AG09309 (cell line): ENCODE data around the gene FUS.
"Not testable (repeated sequence)": the region's sequence is repeated elsewhere in the genome, so short reads cannot be mapped to it uniquely, and the experiment has no call there.

Source experiments
- DNase-seq: peaks from one replicate; pipeline ENCODE4 v3.0.0-alpha.2; 2010; ENCODE audit warnings: low read depth
- H3K4me3 ChIP-seq: 2 replicates; pipeline ENCODE4 v1.5.1; 2011; ENCODE audit warnings: mild to moderate bottlenecking, low read depth, low read length, moderate library complexity; ENCODE audit not compliant: control insufficient read depth
- CTCF ChIP-seq: IDR thresholded peaks from 2 replicates; pipeline ENCODE4 v1.5.1; 2011; ENCODE audit warnings: mild to moderate bottlenecking, low read depth, low read length, inconsistent platforms; ENCODE audit not compliant: insufficient read depth, control insufficient read depth; ENCODE audit errors: missing control alignments

FUS gene

GRCh38 chr16:31192856-31193642 lies 13.1 kb downstream of the FUS start:
- H3K4me3 ChIP-seq, result no peak overlapping the region
- DNase-seq, result no peak
- TF ChIP-seq CTCF, result no peak

DNA sequence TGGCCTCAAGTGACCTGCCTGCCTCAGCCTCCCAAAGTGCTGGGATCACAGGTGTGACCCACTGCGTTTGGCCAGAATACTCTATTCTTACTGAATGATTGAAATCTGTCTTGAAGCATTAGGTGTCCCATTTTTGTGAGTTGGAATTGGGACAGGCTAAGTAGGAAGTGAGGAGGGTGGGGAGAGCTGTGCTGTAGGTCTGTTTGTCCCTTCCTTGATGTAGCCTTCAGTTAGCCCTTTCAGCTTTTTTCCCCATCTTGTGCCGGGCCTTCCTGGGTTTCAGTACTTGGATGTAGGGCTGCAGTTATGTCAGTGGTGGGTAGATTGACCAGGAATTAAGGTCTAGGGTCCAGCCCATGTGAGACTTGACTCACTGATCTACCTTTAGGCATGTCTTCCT lies 13.9 kb downstream of the FUS start:
- DNase-seq, result no peak
- no peak overlapping the region for H3K4me3 ChIP-seq
- no peak for TF ChIP-seq CTCF

- DNase-seq, result no peak
- no peak overlapping the region for H3K4me3 ChIP-seq
- no peak for TF ChIP-seq CTCF
Measured at GRCh38 chr16:31194898-31195297, 15.0 kb downstream of the FUS start.

GRCh38 chr16:31195861-31196260 lies 15.9 kb downstream of the FUS start:
- H3K4me3 ChIP-seq, DNase-seq: not testable (repeated sequence)

DNA sequence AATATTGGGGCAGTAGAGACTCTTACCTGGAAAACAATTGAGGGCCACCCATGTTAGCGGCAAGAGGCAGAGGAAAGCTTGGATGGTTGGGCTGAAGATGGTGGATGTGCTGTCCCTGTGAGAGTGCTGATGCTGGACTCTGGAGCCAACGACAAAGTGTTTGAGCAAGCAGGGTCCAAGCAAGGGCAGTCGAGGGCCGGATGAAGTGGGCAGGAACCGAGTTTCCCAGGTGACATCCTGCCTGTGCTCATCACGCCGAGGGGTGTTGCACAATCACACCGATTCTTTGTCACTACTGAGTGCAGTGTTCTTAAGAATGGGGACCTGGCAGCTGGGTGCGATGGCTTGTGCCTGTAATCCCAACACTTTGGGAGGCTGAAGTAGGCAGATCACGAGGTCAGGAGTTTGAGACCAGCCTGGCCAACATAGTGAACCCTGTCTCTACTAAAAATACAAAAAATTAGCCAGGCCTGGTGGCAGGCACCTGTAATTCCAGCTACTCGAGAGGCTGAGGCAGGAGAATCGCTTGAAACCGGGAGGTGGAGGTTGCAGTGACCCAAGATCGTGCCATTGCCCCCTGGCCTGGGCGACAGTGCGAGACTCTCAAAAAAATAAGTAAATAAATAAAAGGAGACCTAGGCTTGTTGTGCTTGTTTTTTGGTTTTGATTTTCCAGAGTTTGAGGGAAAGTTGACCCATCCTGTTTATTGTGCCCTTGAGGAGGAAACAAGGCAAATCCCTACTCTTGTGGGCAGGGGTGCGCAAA lies 16.6 kb downstream of the FUS start:
- H3K4me3 ChIP-seq, result no peak overlapping the region
- no peak for DNase-seq
- TF ChIP-seq CTCF, result no peak

- no peak for TF ChIP-seq CTCF
Measured at GRCh38 chr16:31198207-31198882, 18.4 kb downstream of the FUS start.

GRCh38 chr16:31199430-31200041 lies 19.6 kb downstream of the FUS start:
- no peak for DNase-seq
- TF ChIP-seq CTCF, result no peak
- no peak overlapping the region for H3K4me3 ChIP-seq

More at GRCh38 chr16:31198207-31198882, 18.4 kb downstream of the FUS start:
- no peak overlapping the region for H3K4me3 ChIP-seq
- no peak for DNase-seq

- not testable (repeated sequence) for H3K4me3 ChIP-seq, DNase-seq
Measured at GRCh38 chr16:31200111-31200510, 20.2 kb downstream of the FUS start.
